CMK (cell line): Measurements from ENCODE around the gene MYO5C.
"Not testable (repeated sequence)": the region's sequence is repeated elsewhere in the genome, so short reads cannot be mapped to it uniquely, and the experiment has no call there.

ENCODE experiments used
- DNase-seq: peaks from one replicate; pipeline ENCODE4 v3.0.0-alpha.2; 2010; ENCODE audit warnings: low read depth

The MYO5C gene

DNA sequence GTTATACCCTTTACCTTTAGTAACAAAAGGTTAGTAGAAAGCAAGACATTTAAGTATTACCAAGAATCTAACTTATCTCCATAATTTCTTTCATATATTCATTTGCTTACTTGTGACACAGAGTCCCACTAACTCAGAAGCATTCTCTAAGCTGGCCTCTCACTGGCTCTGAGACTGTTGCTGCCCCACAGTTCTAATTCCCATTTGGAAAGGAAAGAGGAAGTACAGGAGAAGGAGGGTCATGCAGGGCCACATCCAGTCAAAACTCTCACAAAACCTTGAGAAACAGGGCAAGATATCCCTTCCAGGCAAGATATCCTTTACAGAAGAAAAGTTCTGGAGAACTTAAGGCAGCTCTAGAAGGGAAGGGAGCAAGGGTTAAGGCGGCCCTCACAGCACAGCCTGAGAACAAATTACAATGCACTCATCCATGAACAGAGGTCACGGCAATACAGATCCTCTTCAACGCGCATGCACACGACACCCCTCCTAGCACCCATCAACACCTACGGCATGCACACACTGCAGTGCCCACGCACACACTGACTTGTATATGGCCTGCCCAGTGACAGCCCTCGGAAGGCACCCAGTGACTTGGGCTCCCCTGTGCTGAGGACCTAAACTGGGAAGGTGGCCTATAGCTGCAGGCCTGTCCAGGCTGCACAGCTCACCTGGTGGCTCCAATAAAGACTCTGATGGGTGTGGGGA is 13.0 kb upstream of the MYO5C start:
- no peak for DNase-seq

DNA sequence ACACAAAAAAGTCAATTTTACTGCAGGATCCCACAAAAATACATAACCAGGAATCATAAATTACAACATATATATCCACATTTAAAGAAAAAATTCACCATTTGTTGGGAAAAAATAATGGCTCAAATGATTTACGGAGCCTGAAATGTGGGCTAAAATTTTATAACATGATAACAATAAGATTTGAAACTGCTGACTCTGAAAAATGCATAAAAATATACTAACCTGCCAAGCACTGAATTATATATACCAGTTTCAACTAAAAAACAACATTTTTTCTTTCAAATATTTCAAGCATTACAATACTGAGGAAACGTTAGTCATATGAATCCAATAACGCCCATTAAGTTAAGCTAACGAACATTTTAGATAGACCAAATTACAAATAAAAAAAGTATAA is 12.2 kb upstream of the MYO5C start:
- DNase-seq = no peak

DNA sequence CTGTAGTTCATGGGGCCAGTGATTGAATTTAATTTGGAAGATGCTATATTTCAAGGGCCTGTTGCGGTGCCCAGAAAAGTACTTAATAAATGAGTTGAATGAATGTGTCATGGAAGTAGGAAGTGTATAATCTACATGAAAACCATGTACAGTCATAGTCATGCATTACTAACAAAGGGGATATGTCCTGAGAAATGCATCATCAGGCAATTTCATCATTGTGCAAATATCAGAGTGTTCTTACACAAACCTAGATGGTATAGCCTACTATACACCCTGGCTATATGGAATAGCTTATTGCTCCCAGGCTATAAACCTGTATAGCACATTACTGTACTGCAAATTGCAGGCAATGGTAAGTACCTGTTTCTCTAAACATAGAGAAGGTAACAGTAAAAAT is 10.7 kb upstream of the MYO5C start:
- DNase-seq = no peak

DNA sequence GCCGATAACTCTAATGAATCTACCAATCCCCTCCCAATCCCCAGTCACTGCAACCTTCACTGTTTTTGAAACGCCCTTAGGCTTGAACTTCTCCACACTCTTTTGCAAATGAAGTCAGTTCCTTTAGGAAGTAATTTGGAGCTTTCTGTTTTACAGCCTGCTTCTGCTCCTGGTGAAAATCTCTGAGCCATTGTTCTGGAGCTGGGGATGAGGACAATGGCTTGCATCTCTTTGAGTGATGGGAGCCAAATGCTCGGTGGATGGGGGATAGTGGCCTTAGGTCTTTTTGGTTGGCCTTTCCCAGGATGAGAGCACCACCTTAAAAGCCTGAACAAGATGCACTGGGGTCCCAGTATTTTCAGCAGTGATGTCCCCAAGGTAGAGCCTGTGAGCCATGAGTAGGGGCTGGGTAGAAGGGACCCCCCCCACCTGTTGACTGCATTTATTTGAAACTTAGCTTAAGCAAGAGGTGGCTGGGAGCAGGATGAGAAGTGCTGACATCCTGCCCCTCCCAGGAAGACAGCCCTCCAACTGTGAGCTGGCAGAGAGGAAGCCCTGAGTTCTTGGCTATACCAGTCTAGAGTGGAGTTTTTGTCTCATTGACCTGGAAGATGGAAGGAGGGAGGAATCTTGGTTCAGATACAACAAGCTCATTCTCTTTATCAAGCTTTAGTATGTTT is 7.6 kb upstream of the MYO5C start:
- DNase-seq = no peak

DNA sequence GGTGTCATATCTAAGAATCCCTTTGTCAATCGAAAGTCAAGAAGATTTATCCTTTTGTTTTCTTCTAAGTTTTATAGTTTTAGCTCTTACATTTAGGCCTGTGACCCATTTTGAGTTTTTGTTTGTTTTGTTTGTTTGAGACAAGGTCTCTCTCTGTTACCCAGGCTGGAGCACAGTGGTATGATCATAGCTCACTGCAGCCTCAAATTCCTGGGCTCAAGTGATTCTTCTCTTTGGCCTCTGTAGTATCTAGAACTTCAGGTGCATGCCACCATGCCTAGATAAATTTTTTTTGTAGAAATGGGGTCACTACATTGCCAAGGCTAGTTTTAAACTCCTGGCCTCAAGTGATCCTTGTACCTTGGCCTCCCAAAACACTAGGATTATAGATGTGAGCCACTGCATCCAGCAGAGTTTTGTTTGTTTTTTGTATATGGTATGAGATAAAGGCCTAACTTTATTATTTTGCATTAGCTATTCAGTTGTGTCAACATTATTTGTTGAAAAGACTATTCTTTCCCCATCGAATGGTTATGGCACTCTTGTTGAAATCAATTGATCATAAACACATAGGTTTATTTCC is 5.8 kb upstream of the MYO5C start:
- DNase-seq = no peak

DNA sequence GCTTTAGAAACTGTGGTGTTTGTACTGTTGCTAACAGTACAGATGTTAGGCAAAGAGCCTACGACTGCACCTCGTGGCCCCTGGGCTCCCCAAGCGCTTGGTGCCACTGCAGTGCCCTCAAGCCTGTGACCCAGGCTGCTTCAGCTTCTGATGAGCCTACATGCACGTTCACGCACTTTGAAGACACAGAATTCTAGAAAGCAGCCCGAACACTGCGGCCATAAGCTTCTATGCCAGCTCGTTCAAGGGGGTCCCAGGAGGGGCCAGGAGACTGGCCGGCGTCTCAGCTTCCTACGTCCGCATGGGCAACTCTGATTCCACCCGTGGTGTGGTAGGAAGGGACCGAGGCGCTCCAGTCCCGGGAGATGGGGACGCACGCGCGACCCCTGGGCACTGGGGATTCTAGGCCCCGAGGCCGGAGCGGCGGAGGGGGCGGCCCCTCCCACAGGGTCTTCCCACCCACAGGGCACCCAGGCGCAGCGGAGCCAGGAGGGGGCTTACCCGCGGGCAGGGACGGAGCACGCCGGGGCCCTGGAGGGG is 653 bp downstream of the MYO5C start:
- no peak for DNase-seq

DNA sequence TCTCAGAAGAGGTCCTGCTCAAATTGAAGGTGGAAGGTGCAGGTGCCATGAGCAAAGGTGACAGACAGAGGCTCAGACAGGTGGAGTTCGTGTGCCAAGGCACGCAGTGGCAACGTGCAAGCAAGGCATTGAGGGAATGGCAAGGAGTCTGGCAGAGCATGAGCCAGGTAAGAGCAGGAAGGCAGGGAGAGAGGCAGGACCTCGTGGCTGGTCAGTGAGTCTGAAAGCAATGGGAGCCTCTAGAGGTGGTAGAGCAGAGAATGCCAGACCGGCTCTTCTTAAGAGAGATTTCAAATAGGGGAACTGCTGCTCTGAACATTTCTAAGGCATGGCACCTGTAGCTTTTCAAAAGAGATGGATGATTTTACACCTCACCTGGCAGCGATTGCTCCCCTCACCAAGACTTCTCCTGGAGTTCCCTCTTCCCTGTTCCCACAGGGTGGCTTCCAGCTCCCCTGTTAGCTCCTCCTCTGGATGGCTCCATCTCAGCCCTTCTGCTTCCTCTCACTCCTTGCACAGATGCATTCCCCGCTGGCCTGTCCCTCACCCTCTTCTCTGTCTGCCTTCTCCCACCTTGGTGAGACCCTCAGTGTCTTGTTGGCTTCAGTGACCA is 2.7 kb downstream of the MYO5C start:
- DNase-seq = no peak

DNA sequence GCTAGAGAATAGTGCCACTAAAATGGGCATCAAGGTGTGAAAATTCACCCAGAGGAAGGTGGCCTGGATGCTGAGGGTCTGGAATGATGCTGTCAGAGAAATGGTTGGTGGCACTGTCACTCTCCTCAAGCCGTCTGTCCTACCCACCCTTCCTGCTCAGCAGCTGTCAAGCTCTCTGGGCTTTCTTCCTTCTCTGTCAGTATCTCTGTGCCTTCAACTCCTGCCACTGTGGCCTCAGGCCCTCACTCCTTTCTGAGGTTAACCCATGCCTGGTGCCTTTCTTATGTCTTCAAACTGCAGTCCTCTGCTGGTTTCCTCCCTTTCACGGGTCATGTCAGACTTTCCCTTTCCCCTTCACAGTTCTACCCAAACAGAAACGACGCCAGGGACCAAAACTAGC is 4.4 kb downstream of the MYO5C start:
- no peak for DNase-seq

DNA sequence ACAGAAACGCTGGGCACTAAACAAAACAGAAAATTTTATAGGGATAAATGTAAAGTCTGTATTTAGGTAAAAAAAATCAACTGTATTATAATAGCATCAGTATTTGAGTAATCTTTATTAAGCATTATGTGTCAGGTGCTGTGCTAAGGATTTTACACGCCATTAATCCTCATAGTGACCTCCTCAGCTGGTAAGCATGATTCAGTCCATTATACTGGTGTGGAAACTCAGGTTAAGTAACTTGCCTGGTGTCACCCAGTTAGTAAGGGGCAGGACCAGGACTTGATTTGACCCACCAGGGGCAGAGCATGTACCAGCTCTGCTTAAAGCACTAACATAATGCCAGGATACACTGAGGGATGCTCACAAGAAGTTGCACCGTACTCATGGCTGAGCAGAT is 4.8 kb downstream of the MYO5C start:
- DNase-seq = no peak

DNA sequence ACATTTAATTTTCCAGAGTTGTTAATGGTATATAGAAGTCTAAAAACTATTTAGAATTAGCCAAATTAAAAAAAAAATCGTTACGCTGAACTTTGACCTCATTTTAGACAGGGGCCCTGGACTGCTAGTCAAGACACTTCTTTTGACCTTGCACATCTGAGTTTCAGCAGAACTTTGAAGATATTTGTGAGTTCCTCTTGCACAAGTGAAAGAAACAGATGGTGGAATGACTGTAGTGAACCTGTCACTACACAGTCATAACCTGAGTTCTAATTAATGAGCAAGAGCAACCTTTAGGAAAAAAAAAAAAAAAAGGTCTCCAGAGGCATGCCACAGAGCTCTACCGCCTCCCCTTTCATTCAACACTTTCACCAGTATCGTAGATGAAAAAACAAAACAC is 5.3 kb downstream of the MYO5C start:
- DNase-seq = no peak

DNA sequence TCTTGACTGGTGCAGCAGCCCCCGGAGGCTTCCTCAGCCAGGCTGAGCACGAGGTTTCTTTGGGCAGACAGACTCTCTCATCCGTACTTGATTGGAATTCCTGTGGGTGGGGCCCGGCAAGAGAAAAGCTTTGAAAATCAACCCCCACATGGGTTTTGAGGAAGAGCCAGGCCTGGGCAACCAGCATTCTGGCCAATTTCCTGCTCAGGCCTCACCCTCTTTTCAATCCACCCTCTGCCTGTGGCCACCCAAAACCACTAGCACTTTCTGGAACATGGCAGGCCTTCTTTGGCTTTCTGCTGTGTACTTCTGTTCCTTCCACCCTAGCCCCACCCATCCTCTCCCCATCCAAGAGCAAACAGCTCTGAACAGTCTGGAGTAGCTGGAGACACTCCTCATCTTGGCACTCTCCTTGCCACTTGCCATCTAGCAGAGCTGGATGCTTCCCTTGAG is 5.9 kb downstream of the MYO5C start:
- no peak for DNase-seq

DNA sequence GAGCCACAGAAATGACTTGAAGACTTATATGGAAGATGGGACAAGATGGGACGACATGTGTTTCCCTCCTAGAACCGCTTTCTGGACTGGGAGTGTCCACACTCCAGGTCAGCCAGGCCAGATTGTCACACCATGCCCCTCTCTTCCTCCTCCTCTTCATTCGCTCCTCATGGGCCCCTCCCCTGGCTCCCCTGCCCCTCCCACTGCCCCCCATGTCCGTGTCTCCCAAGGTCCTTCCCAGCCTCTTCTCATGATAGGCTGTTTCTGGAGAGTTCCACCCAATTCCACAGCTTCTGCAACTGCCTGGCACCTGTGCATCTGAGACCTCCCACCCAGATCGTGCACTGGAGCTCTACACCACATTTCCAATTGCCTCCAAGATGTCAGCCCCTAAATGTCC is 6.6 kb downstream of the MYO5C start:
- no peak for DNase-seq

DNA sequence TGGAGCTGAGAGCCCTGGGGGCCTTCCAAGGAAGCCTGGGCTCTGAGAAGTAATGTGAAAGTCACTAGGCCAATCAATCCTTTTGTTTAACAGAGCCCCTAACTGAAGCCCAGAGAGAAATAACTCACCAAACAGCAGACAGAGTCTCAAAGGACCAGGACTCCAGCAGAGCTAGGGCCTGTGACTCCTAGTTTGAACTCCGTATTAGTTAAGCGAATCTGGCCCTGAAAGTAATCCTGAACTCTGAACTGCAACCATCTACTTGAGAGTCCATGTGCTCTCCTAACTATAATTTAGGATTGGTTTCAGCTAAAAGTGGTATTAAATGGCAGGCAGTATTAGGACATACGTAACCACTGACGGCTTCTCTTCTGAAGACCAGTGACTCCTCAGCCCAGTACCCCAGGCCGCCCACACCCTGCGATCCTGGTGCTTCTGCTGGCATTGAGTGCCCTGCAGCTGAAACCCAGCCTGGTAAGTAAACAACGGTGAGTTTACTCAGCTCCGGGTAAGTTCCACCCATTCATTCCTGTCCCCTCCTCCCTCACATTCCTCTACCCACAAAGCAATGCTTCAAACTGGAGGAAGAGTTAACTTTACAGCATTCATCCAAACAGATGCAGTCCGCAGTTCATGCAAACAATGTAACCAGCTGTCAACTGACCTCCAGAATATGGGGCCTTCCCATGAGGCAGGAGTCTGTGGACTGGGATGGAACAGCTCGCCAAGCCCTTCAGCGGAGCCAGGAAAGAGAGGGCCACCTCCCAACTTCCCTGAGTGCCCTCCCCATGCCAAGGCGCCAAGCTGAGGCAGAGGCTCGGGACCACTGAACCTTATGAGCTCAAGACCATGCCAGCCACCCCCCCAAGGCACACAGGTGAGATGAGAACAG is 7.3 kb downstream of the MYO5C start:
- DNase-seq = no peak

DNA sequence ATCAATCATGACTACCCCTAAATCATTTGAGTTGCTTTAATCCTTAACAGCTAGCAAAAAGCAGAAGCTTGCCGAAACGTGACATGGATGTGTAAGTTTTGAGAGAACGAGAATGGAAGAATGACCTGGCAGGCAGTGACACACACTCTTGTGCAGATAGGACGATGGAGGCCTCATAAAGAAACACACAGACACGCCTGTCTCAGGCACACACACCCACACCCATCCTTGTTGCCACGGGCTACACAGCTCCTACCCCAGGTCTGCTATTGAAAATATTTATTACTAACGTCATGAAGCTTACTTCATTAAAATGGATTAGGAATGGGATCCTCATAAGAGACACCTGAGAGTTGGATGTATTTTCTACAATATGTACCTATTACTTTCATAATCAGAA is 8.5 kb downstream of the MYO5C start:
- no peak for DNase-seq

DNA sequence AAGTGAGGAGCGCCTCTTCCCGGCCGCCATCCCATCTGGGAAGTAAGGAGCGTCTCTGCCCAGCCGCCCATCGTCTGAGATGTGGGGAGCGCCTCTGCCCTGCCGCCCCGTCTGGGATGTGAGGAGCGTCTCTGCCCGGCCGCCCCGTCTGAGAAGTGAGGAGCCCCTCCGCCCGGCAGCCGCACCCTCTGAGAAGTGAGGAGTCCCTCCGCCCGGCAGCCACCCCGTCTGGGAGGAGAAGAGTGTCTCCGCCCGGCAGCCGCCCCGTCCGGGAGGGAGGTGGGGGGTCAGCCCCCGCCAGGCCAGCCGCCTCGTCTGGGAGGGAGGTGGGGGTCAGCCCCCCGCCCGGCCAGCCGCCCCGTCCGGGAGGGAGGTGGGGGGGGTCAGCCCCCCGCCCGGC is 9.7 kb downstream of the MYO5C start:
- not testable (repeated sequence) for DNase-seq

DNA sequence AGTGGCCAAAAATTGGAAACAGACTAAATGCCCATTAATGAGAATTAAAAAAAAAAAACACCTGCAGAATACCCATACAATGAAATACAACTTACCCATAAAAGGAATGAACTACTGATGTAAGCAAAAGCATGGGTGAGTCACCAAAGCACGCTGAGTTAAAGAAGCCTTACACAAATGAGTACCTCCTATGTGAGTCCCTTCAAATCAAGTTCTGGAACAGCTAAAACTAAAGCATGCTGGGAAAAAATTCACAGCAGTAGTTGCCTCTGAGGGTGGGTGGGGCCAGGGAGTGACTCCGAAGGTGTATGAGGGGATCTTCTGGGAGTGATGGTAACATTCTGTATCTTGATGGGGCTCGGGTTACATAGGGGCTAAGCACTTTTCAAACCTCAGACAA is 11.4 kb downstream of the MYO5C start:
- DNase-seq = no peak

DNA sequence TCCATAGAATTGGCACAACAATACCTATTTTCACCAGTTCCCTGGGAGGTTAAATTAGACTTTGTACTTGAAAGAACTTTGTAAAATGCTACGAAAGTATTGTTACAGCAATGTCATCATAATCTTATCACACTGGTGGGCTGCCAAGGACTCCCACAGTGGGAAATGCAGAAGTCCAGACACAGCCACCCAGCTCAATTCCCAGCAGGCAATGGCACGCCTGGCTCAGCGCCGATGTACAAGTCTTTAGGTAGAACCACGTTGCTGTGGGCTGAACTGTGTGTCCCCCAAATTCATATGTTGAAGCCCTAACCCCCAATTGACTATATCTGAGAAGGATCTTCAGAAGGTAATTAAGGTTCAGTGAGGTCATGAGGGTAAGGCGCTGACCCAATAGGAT is 12.3 kb downstream of the MYO5C start:
- DNase-seq = no peak

DNA sequence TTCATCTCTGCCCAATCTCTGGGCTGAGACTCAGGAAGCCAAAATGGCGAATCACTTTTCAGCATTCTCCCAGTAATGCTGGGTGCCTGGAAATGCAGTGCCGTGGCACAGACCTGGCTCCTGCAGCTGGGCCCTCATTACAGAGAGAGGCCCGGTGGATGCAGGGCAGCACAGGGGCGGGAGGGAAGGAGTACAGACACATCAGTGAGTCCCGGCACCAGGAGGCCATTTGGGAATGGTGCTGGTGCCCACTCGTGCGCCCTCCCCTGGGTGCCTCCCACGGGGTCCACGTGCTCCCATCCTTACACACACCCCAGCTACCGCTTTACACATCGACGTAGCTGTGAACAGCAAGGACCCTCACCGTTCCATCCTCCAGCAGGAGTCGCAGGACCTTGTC is 13.2 kb downstream of the MYO5C start:
- no peak for DNase-seq

DNA sequence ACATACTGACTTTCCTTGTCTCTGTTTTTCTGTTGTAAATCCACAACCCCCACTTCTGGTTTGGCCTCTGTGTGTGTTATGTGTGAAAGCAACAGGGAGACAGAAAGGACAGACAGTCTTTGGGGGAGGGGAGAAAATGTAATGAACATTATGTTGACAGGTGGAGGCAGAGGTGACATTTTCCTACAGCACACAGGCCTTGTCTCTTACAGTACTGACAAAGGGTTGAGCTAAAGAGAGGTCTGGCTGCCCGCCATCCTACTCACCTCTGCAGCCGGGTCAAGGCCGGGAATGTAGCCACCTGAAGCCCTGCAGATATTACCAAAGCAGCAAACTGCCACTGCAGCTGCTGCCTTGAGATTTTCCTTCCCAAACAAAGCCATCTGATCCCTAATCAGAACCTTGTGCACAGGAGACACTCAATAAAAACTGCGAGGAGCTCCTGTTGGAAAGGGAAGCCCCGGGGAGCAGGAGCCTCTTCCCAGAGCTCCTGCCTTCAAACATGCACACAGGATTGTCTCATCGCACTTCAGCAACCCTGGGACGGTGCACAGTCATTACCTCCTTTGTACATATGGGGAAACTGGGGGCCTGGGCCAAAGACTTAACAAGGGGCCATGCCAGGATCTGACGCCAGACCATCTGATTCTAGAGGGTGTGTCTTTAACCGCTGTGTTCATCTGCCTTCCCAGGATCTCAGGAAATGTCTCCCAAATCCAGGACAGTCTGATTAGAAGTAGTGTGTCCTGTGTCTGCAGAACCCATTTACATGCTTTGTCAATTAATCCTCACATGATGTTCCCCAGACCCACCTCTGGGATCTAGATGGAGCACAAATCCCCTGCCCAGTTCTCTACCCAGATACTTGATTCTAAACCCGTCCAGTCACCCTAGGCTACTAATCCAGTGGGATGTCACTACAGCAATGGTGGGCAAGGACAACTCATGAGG is 14.2 kb downstream of the MYO5C start:
- DNase-seq = no peak

DNA sequence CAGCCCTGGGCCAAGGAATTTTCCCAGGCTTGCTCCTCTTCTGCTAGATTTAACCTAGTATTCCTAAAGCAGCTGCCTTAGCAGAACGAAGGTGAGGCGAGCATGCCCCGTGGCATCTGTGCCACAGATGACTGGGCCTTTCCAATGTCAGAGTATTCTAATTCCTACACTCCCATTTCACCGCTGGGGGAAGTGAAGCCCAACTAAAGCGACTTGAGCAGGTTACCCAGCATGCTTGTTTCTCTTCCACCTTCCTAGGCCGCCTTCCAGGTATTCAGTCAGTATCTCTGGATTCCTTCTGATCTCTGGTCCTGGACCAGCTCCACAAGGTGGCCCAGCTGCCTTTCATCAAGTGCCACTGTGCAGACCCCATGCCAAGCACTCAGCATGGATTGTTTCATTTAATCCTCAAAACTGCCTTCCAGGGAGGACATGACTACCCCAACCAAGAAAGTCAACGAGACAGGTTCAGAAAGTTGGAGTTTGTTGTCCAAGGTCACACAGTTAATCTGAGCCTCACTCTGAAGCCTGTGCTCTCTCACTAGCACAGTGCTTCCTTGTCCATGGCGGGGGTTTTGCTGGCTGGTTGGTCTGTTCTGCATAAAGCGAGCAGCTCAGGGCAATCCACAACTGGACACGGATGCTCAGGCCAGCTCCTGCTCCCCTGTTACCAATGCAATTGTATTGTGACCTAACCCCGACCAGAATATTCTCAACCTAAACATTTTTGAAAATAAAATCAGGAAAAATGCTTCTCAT is 15.1 kb downstream of the MYO5C start:
- DNase-seq = no peak
